HL-60 (cell line): Measurements from ENCODE around the gene DNMT3A.

ENCODE experiments used
- DNase-seq, 2 experiments: peaks; one replicate each; pipeline ENCODE4 v3.0.0-alpha.2; 2010 to 2020; ENCODE audit warnings: low read depth in 1 of 2, low spot score in 1 of 2
- H3K27ac ChIP-seq: fragments of 250-450 bp; sonication (Bioruptor Pico); replicated peaks from 2 replicates; pipeline ENCODE4 v1.5.1; 2020; ENCODE audit warnings: mild to moderate bottlenecking, moderate library complexity
- H3K27me3 ChIP-seq: fragments of 250-450 bp; sonication (Bioruptor Pico); 2 replicates; pipeline ENCODE4 v1.5.1; 2021; ENCODE audit warnings: mild to moderate bottlenecking, moderate library complexity; ENCODE audit not compliant: insufficient read depth, poor library complexity, severe bottlenecking
- H3K4me3 ChIP-seq: replicated peaks from 2 replicates; pipeline ENCODE4 v1.5.1; 2011; ENCODE audit warnings: mild to moderate bottlenecking, control low read depth, low read length; ENCODE audit not compliant: insufficient read depth
- CTCF ChIP-seq: IDR thresholded peaks from one replicate; pipeline ENCODE4 v1.5.1; 2011; ENCODE audit warnings: low read length, control low read depth, inconsistent platforms; ENCODE audit not compliant: insufficient read depth
- GABPA ChIP-seq: IDR thresholded peaks from 2 replicates; pipeline ENCODE4 v1.6.1; 2012; ENCODE audit warnings: low read depth
- POLR2AphosphoS5 ChIP-seq: IDR thresholded peaks from 2 replicates; pipeline ENCODE4 v1.6.1; 2012; ENCODE audit warnings: low read depth
- REST ChIP-seq: IDR thresholded peaks from 2 replicates; pipeline ENCODE4 v1.6.1; 2012; ENCODE audit warnings: low read depth; ENCODE audit not compliant: insufficient replicate concordance
- SPI1 ChIP-seq: IDR thresholded peaks from 2 replicates; pipeline ENCODE4 v1.6.1; 2012; ENCODE audit warnings: low read depth, mild to moderate bottlenecking, borderline replicate concordance

The DNMT3A gene

GRCh38 chr2:25332571-25332970, 9.2 kb downstream of the DNMT3A start:
- H3K4me3 ChIP-seq = no peak overlapping the region
- no peaks in the 10 kb centered on the region for H3K27me3 ChIP-seq
- no peak for DNase-seq
- TF ChIP-seq CTCF (no peak), REST (no peak), POLR2AphosphoS5 (no peak), SPI1 (no peak), GABPA (no peak)
- H3K27ac ChIP-seq = no peak overlapping the region

GRCh38 chr2:25331686-25332365, 9.9 kb downstream of the DNMT3A start:
- no peak overlapping the region for H3K4me3 ChIP-seq
- no peak for DNase-seq
- no peaks in the 10 kb centered on the region for H3K27me3 ChIP-seq
- TF ChIP-seq CTCF (no peak), POLR2AphosphoS5 (no peak), REST (no peak), SPI1 (no peak), GABPA (no peak)
- no peak overlapping the region for H3K27ac ChIP-seq

GRCh38 chr2:25330937-25331336, 10.8 kb downstream of the DNMT3A start:
- H3K27me3 ChIP-seq = no peaks in the 10 kb centered on the region
- DNase-seq = no peak
- no peak overlapping the region for H3K4me3 ChIP-seq
- no peak overlapping the region for H3K27ac ChIP-seq
- TF ChIP-seq GABPA (no peak), CTCF (no peak), SPI1 (no peak), REST (no peak), POLR2AphosphoS5 (no peak)
